Calu3 (cell line): Measurements from ENCODE around the gene CEP41. TPM values are rescaled to one million over a fixed set of nuclear protein-coding genes. Genes with fewer than 3 reads are reported as not detected.

Experiments used
- BruUV-seq: library from RNA; stranded (reverse); fragments of 400-500 nt; replicated peaks from 2 replicates; lab custom pipeline; 2021; lab: Mats Ljungman, UMichigan
- CTCF ChIA-PET: fragments of 300-600 bp; sonication (Branson Sonifier 250); formaldehyde crosslinking; loops from one replicate; lab custom pipeline; 2022; ENCODE audit warnings: antibody characterized with exemption; lab: Charles Lee
- DNase-seq: peaks from one replicate; pipeline ENCODE4 v3.0.0; 2022
- H3K27ac Mint-ChIP-seq: one replicate; pipeline ENCODE4 v1.8.0; 2022; ENCODE audit warnings: mixed read lengths; ENCODE audit not compliant: unreplicated experiment
- H3K27me3 Mint-ChIP-seq: one replicate; pipeline ENCODE4 v1.8.0; 2022; ENCODE audit warnings: mixed read lengths; ENCODE audit not compliant: unreplicated experiment
- H3K36me3 Mint-ChIP-seq: one replicate; pipeline ENCODE4 v1.8.0; 2022; ENCODE audit warnings: mild to moderate bottlenecking, moderate library complexity, mixed read lengths; ENCODE audit not compliant: insufficient read depth, unreplicated experiment
- H3K4me1 Mint-ChIP-seq: one replicate; pipeline ENCODE4 v1.8.0; 2022; ENCODE audit warnings: mild to moderate bottlenecking, low read depth, mixed read lengths; ENCODE audit not compliant: unreplicated experiment
- H3K4me3 Mint-ChIP-seq: one replicate; pipeline ENCODE4 v1.8.0; 2022; ENCODE audit warnings: mild to moderate bottlenecking, low read depth, moderate library complexity, mixed read lengths; ENCODE audit not compliant: unreplicated experiment
- H3K9me3 Mint-ChIP-seq: one replicate; pipeline ENCODE4 v1.8.0; 2022; ENCODE audit warnings: low read depth, mixed read lengths; ENCODE audit not compliant: unreplicated experiment
- intact Hi-C: fragments of 100-400 bp; cut with micrococcal nuclease; formaldehyde crosslinking; loops from one replicate; pipeline ENCODE4 v1.10.0; 2022; ENCODE audit not compliant: unreplicated experiment
- total RNA-seq: library from RNA; stranded (reverse); gene quantifications from 2 replicates; pipeline ENCODE4 v1.2.3, GENCODE V29; 2022
- TF ChIP-seq, protein P1 (sequence below): fragments of 200-600 bp; IDR thresholded peaks from one replicate; pipeline ENCODE4 v1.8.0; 2022; ENCODE audit warnings: antibody characterized with exemption; ENCODE audit not compliant: unreplicated experiment

CEP41 gene
- total RNA-seq, 1 experiment from 2014 or later = 21.6 TPM

DNA sequence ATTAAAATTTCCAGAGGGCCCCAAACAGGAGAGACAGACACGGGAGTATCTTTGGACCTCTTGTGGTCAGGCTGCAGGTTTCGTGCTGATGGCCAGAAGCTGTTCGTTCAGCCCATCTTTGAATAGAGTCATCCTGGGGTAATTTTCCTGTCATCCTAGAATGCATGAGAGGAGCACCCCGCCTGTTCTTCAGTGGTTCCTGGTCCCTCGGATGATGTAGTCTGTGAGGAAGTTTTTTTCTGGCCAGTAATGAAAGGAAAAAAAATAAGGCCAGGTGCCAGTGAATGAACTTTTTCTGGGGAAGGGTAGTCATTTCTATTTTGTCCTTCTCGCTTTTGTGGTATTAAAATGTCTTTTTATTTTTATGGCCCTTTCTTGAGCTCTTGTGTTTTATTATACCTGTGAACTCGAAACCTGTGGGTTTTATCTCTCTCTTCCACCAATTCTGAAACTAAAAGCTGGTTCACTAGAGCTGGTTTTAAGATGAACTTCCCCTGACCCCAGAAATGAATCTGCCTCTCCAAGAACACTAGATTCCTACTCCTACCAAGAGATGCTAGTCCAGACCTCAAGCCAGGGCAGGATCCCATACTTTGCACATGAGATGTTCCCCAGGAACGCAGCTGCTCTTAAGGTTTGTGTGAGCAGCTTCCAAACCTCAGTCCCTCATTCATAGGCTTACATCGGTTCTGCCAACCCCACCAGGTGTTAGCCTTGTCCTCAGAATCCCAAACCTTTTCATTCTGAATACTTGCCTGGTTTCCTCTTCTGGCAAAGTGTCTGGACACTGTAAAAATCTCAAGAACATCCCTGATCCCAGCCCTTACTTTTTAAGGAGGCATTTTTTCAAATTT, 35.7 kb upstream of the CEP41 start:
- Mint-ChIP-seq H3K9me3 (no peaks in the 10 kb centered on the region), H3K27ac (no peak overlapping the region), H3K27me3 (peaks cover 60% of the 10 kb centered on the region), H3K4me3 (no peak overlapping the region), H3K36me3 (no peaks in the 10 kb centered on the region), H3K4me1 (no peaks in the 10 kb centered on the region)
- BruUV-seq = no TSS peak
- CTCF ChIA-PET = no interaction called here
- intact Hi-C loops = no loop called here
- DNase-seq = no peak
- TF ChIP-seq, protein P1, sequence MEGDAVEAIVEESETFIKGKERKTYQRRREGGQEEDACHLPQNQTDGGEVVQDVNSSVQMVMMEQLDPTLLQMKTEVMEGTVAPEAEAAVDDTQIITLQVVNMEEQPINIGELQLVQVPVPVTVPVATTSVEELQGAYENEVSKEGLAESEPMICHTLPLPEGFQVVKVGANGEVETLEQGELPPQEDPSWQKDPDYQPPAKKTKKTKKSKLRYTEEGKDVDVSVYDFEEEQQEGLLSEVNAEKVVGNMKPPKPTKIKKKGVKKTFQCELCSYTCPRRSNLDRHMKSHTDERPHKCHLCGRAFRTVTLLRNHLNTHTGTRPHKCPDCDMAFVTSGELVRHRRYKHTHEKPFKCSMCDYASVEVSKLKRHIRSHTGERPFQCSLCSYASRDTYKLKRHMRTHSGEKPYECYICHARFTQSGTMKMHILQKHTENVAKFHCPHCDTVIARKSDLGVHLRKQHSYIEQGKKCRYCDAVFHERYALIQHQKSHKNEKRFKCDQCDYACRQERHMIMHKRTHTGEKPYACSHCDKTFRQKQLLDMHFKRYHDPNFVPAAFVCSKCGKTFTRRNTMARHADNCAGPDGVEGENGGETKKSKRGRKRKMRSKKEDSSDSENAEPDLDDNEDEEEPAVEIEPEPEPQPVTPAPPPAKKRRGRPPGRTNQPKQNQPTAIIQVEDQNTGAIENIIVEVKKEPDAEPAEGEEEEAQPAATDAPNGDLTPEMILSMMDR = no peak

DNA sequence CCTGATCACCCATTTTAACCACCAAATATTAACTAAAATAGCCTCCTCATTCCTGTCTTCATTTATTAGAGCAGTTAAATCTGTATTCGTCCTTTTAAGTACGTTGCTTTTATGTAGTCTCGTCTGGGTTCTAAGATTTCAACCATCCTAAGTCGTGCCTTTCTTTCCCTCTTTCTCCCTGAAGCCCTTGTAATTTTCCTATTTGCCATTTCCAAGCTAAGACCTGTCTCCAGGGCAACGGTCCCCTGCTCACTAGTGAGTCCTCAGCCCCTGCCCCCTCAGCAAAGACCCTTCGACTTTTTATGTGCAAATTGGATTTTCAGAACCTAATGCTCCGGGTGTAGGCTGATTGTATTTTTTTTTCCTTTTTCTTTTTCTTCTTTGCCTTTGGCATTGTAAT, 35.0 kb upstream of the CEP41 start:
- DNase-seq = no peak
- Mint-ChIP-seq H3K27ac (no peak overlapping the region), H3K27me3 (peaks cover 60% of the 10 kb centered on the region), H3K36me3 (no peaks in the 10 kb centered on the region), H3K9me3 (no peaks in the 10 kb centered on the region), H3K4me3 (no peak overlapping the region), H3K4me1 (no peaks in the 10 kb centered on the region)
- no TSS peak for BruUV-seq
- intact Hi-C loops = no loop called here
- CTCF ChIA-PET = no interaction called here
- TF ChIP-seq, protein P1 = no peak

- BruUV-seq = no TSS peak
- Mint-ChIP-seq H3K36me3 (no peaks in the 10 kb centered on the region), H3K4me1 (no peaks in the 10 kb centered on the region), H3K27me3 (peaks cover 60% of the 10 kb centered on the region), H3K27ac (no peak overlapping the region), H3K4me3 (no peak overlapping the region), H3K9me3 (no peaks in the 10 kb centered on the region)
- CTCF ChIA-PET = no interaction called here
- DNase-seq = no peak
- intact Hi-C loops = no loop called here
- TF ChIP-seq, protein P1 = no peak
Measured at GRCh38 chr7:130473876-130474275, 33.1 kb upstream of the CEP41 start.

DNA sequence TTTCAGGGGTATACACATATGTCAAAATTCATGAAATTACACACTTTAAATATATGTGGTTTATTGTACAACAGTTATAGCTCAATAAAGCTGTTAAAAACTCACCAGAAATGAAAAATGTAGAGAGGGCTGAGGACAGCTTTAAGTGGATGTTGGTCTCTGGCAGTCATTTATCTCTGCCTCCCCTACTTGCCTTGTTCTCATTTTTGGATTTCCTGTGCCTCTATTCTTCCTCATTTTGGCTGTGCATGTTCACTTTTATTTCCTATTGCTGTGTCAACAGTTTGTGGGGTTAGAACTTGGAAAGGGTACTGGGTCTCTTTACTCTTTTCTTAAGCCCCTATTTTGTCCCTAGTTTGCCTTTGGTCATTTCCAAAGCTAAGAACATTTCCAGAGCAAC, 32.5 kb upstream of the CEP41 start:
- Mint-ChIP-seq H3K27ac (no peak overlapping the region), H3K9me3 (no peaks in the 10 kb centered on the region), H3K36me3 (no peaks in the 10 kb centered on the region), H3K27me3 (peaks cover 60% of the 10 kb centered on the region), H3K4me3 (no peak overlapping the region), H3K4me1 (no peaks in the 10 kb centered on the region)
- DNase-seq = no peak
- intact Hi-C loops = no loop called here
- BruUV-seq = no TSS peak
- CTCF ChIA-PET = no interaction called here
- TF ChIP-seq, protein P1 = no peak
